BJ (cell line): ENCODE results near the gene DEDD2. TPM values are rescaled to one million over a fixed set of nuclear protein-coding genes. Genes with fewer than 3 reads are reported as not detected.

Experiments
- CTCF ChIA-PET: fragments of 350-600 bp; formaldehyde crosslinking; extraction: SDS; loops from one replicate; lab custom pipeline; 2021; ENCODE audit warnings: antibody characterized with exemption, inconsistent platforms; lab: Yijun Ruan, JAX
- POLR2A ChIA-PET: fragments of 300-600 bp; sonication (Branson Sonifier 250); formaldehyde crosslinking; extraction: SDS; loops from one replicate; lab custom pipeline; 2021; ENCODE audit warnings: antibody characterized with exemption; lab: Charles Lee
- DNase-seq: peaks from one replicate; pipeline ENCODE4 v3.0.0-alpha.2; 2011; ENCODE audit warnings: low read depth
- H3K27me3 ChIP-seq: 2 replicates; pipeline ENCODE4 v1.6.0; 2011; ENCODE audit warnings: low read length; ENCODE audit not compliant: control insufficient read depth, insufficient read depth
- H3K36me3 ChIP-seq: 2 replicates; pipeline ENCODE4 v1.5.1; 2011; ENCODE audit warnings: low read length; ENCODE audit not compliant: control insufficient read depth, insufficient read depth
- H3K4me3 ChIP-seq: 2 replicates; pipeline ENCODE4 v1.5.1; 2011; ENCODE audit warnings: low read depth, mild to moderate bottlenecking, control low read depth, low read length
- polyA plus RNA-seq: library from polyadenylated mRNA; depleted of rRNA; stranded (reverse); fragments of >200 nt; gene quantifications from 2 replicates; pipeline ENCODE4 v1.2.3, GENCODE V29; 2011
- TF ChIP-seq, protein P1 (sequence below): IDR thresholded peaks from 2 replicates; pipeline ENCODE4 v1.5.1; 2011; ENCODE audit warnings: low read depth, mild to moderate bottlenecking, control low read depth, inconsistent platforms, low read length, moderate library complexity; ENCODE audit not compliant: insufficient read depth

The DEDD2 gene
- polyA plus RNA-seq, 1 experiment = 30.4 TPM

DNA sequence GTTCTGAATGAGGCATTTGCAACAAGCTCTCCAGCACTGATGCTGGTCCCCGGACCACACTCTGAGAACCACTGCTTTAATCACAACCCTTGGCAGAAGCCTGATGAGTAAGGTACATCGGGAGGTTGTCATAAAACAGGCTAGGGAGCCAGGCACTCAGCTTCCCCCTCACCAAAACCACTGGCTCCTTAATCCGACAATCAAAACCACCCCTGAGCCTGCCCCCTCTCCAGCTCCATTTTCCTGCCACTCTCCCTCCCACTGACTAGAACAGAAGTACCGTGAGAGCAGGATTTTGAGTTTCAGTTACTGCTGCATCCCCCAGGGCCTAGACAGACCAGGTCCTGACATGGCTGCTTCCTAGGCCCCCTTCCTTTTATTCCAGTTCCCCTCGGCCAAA lies 17.7 kb upstream of the DEDD2 start:
- no peak for DNase-seq
- peaks cover 49% of the 10 kb centered on the region for H3K36me3 ChIP-seq
- TF ChIP-seq, protein P1, sequence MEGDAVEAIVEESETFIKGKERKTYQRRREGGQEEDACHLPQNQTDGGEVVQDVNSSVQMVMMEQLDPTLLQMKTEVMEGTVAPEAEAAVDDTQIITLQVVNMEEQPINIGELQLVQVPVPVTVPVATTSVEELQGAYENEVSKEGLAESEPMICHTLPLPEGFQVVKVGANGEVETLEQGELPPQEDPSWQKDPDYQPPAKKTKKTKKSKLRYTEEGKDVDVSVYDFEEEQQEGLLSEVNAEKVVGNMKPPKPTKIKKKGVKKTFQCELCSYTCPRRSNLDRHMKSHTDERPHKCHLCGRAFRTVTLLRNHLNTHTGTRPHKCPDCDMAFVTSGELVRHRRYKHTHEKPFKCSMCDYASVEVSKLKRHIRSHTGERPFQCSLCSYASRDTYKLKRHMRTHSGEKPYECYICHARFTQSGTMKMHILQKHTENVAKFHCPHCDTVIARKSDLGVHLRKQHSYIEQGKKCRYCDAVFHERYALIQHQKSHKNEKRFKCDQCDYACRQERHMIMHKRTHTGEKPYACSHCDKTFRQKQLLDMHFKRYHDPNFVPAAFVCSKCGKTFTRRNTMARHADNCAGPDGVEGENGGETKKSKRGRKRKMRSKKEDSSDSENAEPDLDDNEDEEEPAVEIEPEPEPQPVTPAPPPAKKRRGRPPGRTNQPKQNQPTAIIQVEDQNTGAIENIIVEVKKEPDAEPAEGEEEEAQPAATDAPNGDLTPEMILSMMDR = no peak
- ChIA-PET POLR2A (no interaction called here), CTCF (interaction anchor here (0.9 to 3.8 kb wide), 4 partner anchors 9 to 126 kb away, joined by 3 to 17 read pairs (median 8); no protein-coding TSS in a partner anchor)
- H3K4me3 ChIP-seq = no peak overlapping the region
- no peaks in the 10 kb centered on the region for H3K27me3 ChIP-seq

DNA sequence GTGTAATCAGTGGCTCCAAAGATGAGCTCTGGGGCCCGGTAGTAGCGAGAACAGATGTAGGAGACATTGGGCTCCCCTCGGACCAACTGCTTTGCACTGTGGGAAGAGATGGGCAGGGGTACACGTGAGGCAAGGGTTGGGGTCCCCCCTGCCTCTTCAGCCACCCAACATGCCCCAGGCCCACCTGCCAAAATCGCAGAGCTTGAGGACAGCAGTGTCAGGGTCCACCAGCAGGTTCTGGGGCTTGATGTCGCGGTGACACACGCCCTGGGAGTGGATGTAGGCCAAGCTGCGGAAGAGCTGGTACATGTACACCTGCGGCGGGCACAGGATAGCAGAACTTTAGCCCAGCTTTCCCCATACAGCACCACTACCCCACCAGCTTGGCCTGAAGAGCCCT lies 16.9 kb upstream of the DEDD2 start:
- Histone ChIP-seq H3K4me3 (no peak overlapping the region), H3K27me3 (no peaks in the 10 kb centered on the region), H3K36me3 (peaks cover 46% of the 10 kb centered on the region)
- POLR2A ChIA-PET = no interaction called here
- no peak for DNase-seq
- TF ChIP-seq, protein P1 = no peak
- CTCF ChIA-PET = interaction anchor here (1.0 to 3.8 kb wide), 3 partner anchors 10 to 126 kb away, joined by 3 to 17 read pairs (median 12); no protein-coding TSS in a partner anchor

DNA sequence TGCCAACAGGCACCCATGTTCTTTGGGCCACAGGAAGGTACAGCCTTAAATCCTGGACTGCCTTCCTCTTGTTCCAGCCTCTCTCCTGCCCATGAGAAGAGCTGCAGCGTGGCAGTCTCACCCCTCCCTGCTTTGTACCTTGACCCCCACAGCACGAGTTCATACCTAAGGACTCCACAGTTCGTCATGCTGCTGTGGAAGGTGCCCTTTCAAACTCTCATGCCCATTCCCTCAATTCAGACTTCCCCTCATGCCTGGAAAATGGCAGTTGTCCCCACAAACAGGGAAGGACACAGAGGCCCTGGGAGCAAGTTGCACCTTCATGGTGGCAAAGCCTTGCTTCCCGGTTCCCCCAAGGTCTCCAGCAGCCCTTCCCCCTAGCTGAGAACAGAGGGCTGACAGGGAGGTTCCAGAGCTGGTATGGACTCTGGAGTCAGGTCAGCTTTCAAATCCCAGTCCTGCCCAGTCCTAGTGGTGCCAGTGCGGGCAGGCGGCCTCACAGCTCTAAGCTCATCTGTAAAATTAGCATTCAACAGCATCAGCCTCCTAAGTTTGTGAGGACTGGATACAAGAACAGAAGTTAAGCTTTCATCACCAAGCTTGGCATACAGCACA lies 16.3 kb upstream of the DEDD2 start:
- Histone ChIP-seq H3K4me3 (no peak overlapping the region), H3K27me3 (no peaks in the 10 kb centered on the region), H3K36me3 (peaks cover 45% of the 10 kb centered on the region)
- TF ChIP-seq, protein P1 = no peak
- CTCF ChIA-PET = interaction anchor here (1.0 to 3.8 kb wide), 3 partner anchors 11 to 125 kb away, joined by 3 to 17 read pairs (median 12); no protein-coding TSS in a partner anchor
- DNase-seq = no peak
- POLR2A ChIA-PET = no interaction called here

DNA sequence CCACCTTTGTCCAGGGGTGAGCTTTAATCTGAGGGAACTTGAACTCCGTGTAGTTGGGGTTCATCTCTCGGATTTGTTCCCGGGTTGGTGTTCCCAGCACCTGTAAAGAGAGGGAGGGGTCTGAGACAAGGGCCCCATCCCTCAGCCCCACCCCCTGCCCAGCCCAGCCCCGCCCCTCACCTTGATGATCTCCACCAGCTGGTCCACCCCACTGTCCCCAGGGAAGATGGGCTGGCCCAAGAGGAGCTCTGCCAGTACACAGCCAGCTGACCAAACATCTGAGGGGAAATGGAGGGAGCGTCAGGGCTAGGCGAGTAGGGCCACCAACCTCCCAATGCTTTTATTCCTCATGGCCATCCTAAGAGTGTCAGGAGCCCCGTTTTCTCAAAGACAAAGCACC lies 15.6 kb upstream of the DEDD2 start:
- no peak for DNase-seq
- peaks cover 45% of the 10 kb centered on the region for H3K36me3 ChIP-seq
- TF ChIP-seq, protein P1 = no peak
- H3K4me3 ChIP-seq = no peak overlapping the region
- ChIA-PET POLR2A (no interaction called here), CTCF (interaction anchor here (3.8 kb wide), 1 partner anchor 124 kb away, joined by 17 read pairs; no protein-coding TSS in a partner anchor)
- H3K27me3 ChIP-seq = no peaks in the 10 kb centered on the region

DNA sequence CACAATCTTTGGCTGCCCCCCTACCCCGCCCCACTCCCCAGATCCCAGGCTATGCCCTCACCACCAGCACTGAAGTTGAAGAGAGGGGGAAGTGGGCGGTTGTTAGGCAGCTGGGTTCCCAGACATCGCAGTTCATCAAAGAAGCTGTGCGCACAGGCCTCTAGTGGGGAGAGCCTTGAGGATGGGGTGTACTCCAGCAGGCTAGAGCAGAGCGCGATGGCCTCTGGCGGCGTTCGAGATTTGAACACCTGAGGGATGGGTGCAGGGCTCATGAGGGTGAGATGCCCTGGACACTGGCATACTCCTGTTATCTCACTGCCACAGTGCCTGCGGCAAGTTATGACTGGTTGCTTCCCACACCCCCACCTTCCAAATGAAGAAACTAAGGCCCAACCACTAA lies 15.0 kb upstream of the DEDD2 start:
- peaks cover 45% of the 10 kb centered on the region for H3K36me3 ChIP-seq
- POLR2A ChIA-PET = no interaction called here
- no peak for DNase-seq
- CTCF ChIA-PET = interaction anchor here (0.6 to 3.8 kb wide), 4 partner anchors 10 to 124 kb away, joined by 3 to 17 read pairs (median 3); partner anchors contain the start of gene PAFAH1B3
- H3K27me3 ChIP-seq = no peaks in the 10 kb centered on the region
- H3K4me3 ChIP-seq = no peak overlapping the region
- TF ChIP-seq, protein P1 = no peak
